ENCODE measurements around the gene ANGEL2. TPM values are rescaled to one million over a fixed set of nuclear protein-coding genes. Genes with fewer than 3 reads are reported as not detected.
A peak's percentile ranks its signal among the peaks of the same experiment; 100 is the strongest.
"Not testable (repeated sequence)": the region's sequence is repeated elsewhere in the genome, so short reads cannot be mapped to it uniquely, and the experiment has no call there.

Gene ANGEL2
- total RNA-seq, 2 experiments from 2014 or later: 39.6 to 41.5 TPM

DNA sequence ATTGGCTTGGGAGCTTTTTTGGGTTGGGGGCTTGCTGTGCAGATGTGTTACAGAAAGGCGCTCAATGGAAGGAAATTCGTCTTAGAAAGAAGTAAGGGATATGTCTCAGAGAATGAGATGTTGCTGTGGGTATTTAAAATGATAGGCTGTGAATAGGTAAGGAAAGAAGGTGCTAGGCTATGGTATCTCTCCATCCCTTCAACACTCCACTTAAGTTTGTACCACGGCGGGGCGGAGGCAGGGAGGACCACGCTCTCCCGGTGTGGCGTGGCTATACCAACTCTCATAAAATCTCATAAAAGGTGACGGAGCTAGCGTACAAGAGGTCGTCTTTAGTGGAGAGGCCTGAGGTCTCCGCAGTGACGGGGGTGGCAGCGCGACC, 35.1 kb upstream of the ANGEL2 start:
- no peak for DNase-seq
- peak; percentile 54 for ATAC-seq
- H3K27me3 Mint-ChIP-seq (ENCODE audit: low read depth): peaks cover 3% of the 10 kb centered on the region
- peak overlapping the region; percentile 98 for H3K4me3 Mint-ChIP-seq
- POLR2A ChIA-PET: interaction anchor here (0.7 to 1.3 kb wide), 3 partner anchors 12 to 56 kb away, joined by 3 to 4 read pairs (median 3); no protein-coding TSS in a partner anchor
- CTCF ChIA-PET: interaction anchor here (0.9 to 1.9 kb wide), 7 partner anchors 9 to 60 kb away, joined by 3 to 6 read pairs (median 3); no protein-coding TSS in a partner anchor
- H3K27ac Mint-ChIP-seq: peak overlapping the region; percentile 87
- peaks cover 22% of the 10 kb centered on the region for H3K36me3 Mint-ChIP-seq (ENCODE audit: low read depth)
- H3K9me3 Mint-ChIP-seq (ENCODE audit: insufficient read depth): peaks cover 8% of the 10 kb centered on the region
- peaks cover 26% of the 10 kb centered on the region for H3K4me1 Mint-ChIP-seq (ENCODE audit: low read depth)

DNA sequence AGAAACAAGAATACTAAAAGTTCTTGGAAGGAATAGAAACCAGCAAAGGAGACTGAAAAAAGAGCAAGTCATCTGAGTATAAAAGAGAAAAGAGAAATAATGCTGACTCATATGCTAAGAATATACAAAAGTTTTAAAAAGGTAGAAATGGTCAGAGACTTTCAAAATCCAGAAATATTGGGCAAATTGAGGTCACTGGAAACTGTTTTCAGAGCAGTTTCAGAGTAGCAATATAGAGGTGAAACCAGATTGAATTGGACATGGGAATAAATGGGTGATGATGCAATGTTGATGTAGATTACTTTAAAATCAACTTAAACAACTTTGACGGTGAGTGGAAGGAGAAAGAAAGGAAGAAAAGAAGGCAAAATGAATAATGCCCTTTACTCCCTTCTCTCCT, 33.6 kb upstream of the ANGEL2 start:
- Mint-ChIP-seq H3K27me3 (ENCODE audit: low read depth) (peaks cover 5% of the 10 kb centered on the region), H3K27ac (no peak overlapping the region), H3K36me3 (ENCODE audit: low read depth) (peaks cover 17% of the 10 kb centered on the region), H3K4me3 (no peak overlapping the region), H3K9me3 (ENCODE audit: insufficient read depth) (peaks cover 8% of the 10 kb centered on the region), H3K4me1 (ENCODE audit: low read depth) (peaks cover 26% of the 10 kb centered on the region)
- ATAC-seq (no peak), DNase-seq (no peak)
- ChIA-PET POLR2A (no interaction called here), CTCF (no interaction called here)

DNA sequence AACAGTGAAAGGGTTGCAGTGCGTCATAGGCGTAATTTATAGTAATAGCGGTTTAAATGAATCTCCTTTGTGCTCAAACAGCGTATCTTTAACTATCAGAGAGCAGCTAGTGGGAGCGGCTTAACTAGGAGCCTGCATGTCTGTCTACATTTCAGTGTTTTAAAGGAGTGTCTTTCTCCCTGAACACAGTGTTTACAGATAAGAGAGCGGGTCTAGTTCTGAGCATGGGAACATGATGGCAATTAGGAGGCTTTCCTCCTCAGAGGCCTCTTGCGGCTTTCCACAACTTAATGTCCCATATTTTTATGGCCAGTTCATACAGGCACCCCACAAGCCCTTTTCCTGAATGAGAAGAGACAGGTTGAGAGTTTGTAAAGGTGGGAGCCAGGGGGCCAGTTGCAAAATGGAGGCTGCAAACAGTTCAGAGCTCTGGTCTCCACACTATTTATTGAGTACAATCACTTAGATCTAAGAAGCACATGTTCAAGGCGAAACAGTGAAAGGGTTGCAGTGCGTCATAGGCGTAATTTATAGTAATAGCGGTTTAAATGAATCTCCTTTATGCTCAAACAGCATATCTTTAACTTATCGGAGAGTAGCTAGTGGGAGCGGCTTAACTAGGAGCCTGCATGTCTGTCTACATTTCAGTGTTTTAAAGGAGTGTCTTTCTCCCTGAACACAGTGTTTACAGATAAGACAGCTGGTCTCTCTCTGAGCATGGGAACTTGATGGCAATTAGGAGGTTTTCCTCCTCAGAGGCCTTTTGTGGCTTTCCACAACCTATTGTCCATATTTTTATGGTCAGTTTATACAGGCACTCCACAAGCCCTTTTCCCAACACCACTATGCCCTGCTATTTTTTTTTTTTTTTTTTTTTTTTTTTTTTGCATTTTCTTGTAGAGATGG, 29.9 kb upstream of the ANGEL2 start:
- ATAC-seq; H3K27ac Mint-ChIP-seq; DNase-seq; H3K4me3 Mint-ChIP-seq; CTCF ChIA-PET; POLR2A ChIA-PET; H3K36me3 Mint-ChIP-seq (ENCODE audit: low read depth); H3K9me3 Mint-ChIP-seq (ENCODE audit: insufficient read depth): not testable (repeated sequence)
- Mint-ChIP-seq H3K27me3 (ENCODE audit: low read depth) (peaks cover 12% of the 10 kb centered on the region), H3K4me1 (ENCODE audit: low read depth) (peaks cover 17% of the 10 kb centered on the region)

DNA sequence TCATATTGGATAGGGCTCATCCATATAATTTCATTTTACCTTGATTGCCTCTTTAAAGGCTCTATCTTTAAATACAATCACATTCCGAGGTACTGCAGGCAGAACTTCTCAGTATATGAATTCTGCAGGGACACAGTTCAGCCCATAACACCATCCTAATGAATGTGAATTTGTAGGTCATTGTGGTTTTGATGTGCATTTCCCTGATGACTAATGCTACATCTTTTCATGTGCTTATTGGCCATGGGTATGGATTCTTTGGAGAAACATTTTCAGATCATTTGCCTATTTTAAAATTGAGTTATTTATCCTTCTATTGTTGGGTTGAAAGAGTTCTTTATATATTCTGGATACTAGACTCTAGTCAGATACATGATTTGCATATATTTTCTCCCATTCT, 25.8 kb upstream of the ANGEL2 start:
- DNase-seq: no peak
- CTCF ChIA-PET: interaction anchor here (0.6 kb wide), 1 partner anchor 15 kb away, joined by 3 read pairs; no protein-coding TSS in a partner anchor

DNA sequence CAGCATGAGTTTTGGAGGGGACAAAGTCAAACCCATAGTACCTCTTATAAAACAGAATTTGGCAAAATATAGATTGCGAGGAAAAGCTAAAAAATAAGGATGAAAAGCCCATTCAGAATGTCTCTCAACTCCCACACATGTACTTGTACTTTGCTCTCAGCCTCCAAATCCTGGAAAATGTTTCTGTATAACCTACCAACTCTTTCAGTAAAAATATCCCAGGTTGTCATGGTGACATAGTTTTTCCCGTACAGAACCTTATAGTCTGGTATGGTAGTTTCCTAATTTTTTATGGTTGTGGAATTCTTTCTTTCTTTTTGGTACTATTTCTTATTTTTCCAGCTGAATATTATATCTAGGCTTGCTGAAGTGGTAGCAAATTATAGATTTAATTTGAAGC, 19.9 kb upstream of the ANGEL2 start:
- Mint-ChIP-seq H3K27ac (no peak overlapping the region), H3K4me1 (ENCODE audit: low read depth) (no peaks in the 10 kb centered on the region), H3K9me3 (ENCODE audit: insufficient read depth) (no peaks in the 10 kb centered on the region), H3K4me3 (no peak overlapping the region), H3K36me3 (ENCODE audit: low read depth) (no peaks in the 10 kb centered on the region), H3K27me3 (ENCODE audit: low read depth) (peaks cover 26% of the 10 kb centered on the region)
- ATAC-seq (no peak), DNase-seq (no peak)
- POLR2A ChIA-PET: no interaction called here
- CTCF ChIA-PET: no interaction called here

More for the DNA sequence above, 25.8 kb upstream of the ANGEL2 start:
- Mint-ChIP-seq H3K27ac (no peak overlapping the region), H3K4me3 (no peak overlapping the region), H3K9me3 (ENCODE audit: insufficient read depth) (no peaks in the 10 kb centered on the region), H3K36me3 (ENCODE audit: low read depth) (no peaks in the 10 kb centered on the region), H3K4me1 (ENCODE audit: low read depth) (peaks cover 10% of the 10 kb centered on the region), H3K27me3 (ENCODE audit: low read depth) (peaks cover 15% of the 10 kb centered on the region)
- POLR2A ChIA-PET: no interaction called here
- no peak for ATAC-seq

DNA sequence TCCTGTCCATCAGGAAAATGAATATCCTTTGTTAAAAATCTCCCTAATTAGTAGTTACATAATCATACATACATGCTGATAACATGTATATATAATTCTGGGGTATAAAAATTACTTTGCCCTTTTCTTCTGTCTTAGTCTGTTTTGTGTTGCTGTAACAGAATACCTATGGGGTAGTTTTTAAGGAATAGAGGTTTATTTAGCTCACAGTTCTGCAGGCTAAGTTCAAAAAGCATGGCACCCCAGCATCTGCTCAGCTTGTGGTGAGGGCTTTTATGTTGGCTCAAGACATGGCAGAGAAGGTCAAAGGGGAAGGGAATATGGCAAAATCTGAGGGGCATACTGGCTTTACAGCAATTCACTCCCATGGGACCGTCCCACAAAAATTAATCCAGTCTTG, 19.0 kb upstream of the ANGEL2 start:
- ChIA-PET CTCF (no interaction called here), POLR2A (no interaction called here)
- H3K36me3 Mint-ChIP-seq (ENCODE audit: low read depth): no peaks in the 10 kb centered on the region
- ATAC-seq (no peak), DNase-seq (no peak)
- H3K4me3 Mint-ChIP-seq: no peak overlapping the region
- H3K27ac Mint-ChIP-seq: no peak overlapping the region
- H3K4me1 Mint-ChIP-seq (ENCODE audit: low read depth): no peaks in the 10 kb centered on the region
- no peaks in the 10 kb centered on the region for H3K9me3 Mint-ChIP-seq (ENCODE audit: insufficient read depth)
- peaks cover 30% of the 10 kb centered on the region for H3K27me3 Mint-ChIP-seq (ENCODE audit: low read depth)

DNA sequence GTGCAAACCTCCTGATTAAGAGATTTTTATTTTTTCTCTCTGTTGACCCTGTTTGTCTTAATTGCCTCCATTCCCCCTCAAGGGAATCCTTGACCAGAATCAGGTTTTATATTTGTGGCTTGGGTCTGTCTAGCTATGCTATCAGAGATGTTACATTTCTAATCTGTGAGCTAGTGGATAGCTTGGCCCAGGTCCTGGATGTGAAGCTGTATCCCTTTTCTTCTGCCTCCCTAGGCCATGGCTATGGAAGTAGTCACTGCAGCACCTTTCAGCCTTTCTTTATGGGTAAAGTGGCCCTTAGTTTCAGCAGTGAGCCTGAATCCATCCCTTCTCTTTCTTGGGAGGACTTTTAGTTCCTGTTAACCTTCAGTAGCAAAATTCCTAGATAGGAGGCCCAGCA, 17.0 kb upstream of the ANGEL2 start:
- ChIA-PET CTCF (interaction anchor here (0.8 kb wide), 1 partner anchor 23 kb away, joined by 4 read pairs; no protein-coding TSS in a partner anchor), POLR2A (interaction anchor here (0.6 kb wide), 1 partner anchor 21 kb away, joined by 3 read pairs; no protein-coding TSS in a partner anchor)
- no peaks in the 10 kb centered on the region for H3K36me3 Mint-ChIP-seq (ENCODE audit: low read depth)
- no peak for ATAC-seq
- H3K27ac Mint-ChIP-seq: no peak overlapping the region
- peaks cover 44% of the 10 kb centered on the region for H3K27me3 Mint-ChIP-seq (ENCODE audit: low read depth)
- DNase-seq: no peak
- H3K4me3 Mint-ChIP-seq: no peak overlapping the region
- H3K4me1 Mint-ChIP-seq (ENCODE audit: low read depth): no peaks in the 10 kb centered on the region
- no peaks in the 10 kb centered on the region for H3K9me3 Mint-ChIP-seq (ENCODE audit: insufficient read depth)

DNA sequence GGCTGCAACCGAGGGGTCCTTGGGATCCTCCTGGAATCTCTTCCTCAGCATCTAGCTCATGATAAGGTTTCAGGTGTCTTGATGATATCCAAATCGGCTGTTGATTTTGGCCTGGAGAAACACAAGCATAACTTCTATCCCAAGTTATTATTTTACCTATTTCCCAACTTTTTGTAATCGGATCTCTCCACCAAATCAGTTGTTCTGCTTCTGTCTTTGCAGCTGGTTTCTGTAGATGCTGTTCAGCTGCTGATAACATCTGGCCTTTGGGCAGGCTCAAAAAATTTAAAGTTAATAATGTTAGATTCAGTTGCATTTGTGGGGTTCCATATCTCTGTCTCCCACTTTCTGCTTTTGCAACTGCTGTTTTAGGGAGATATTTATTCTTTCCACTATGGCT, 11.4 kb upstream of the ANGEL2 start:
- H3K4me1 Mint-ChIP-seq (ENCODE audit: low read depth); DNase-seq; ATAC-seq; H3K9me3 Mint-ChIP-seq (ENCODE audit: insufficient read depth); H3K4me3 Mint-ChIP-seq; CTCF ChIA-PET; H3K36me3 Mint-ChIP-seq (ENCODE audit: low read depth); POLR2A ChIA-PET; H3K27ac Mint-ChIP-seq: not testable (repeated sequence)
- peaks cover 57% of the 10 kb centered on the region for H3K27me3 Mint-ChIP-seq (ENCODE audit: low read depth)

DNA sequence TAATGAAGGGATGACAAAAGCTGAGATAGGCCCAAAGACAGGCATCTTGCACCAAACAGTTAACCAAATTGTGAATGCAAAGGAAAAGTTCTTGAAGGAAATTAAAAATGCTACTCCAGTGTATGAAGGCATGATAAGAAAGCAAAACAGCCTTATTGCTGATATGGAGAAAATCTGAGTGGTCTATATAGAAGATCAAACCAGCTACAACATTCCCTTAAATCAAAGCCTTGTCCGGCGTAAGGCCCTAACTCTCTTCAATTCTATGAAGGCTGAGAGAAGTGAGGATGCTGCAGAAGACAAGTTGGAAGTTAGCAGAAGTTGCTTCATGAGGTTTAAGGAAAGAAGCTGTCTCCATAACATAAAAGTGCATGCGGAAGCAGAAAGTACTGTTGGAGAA, 4.3 kb upstream of the ANGEL2 start:
- no peak overlapping the region for H3K27ac Mint-ChIP-seq
- ChIA-PET POLR2A (no interaction called here), CTCF (interaction anchor here (1.7 to 2.1 kb wide), 2 partner anchors 31 to 205 kb away, joined by 3 to 6 read pairs; partner anchors contain the start of gene RPS6KC1)

DNA sequence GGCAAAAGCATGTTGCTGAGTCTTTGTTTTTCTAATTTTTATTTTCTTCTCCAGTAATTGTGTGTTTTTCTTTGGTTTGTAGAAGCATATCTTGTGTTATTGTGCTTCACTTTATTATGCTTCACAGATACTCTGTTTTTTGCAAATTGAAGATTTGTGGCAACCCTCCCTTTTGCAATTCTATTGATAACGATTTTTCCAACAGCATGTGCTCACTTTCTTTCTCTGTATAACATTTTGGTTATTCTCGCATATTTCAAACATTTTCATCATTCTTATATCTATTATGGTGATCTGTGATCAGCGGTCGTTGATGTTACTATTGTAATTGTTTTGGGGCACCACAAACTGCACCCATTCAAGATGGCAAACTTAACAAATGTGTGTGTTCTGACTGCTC, 3.8 kb upstream of the ANGEL2 start:
- no peak for ATAC-seq
- Mint-ChIP-seq H3K4me1 (ENCODE audit: low read depth) (peaks cover 8% of the 10 kb centered on the region), H3K36me3 (ENCODE audit: low read depth) (peaks cover 2% of the 10 kb centered on the region), H3K4me3 (no peak overlapping the region), H3K27ac (no peak overlapping the region), H3K27me3 (ENCODE audit: low read depth) (peaks cover 16% of the 10 kb centered on the region), H3K9me3 (ENCODE audit: insufficient read depth) (no peaks in the 10 kb centered on the region)
- ChIA-PET CTCF (interaction anchor here (2.1 kb wide), 1 partner anchor 32 kb away, joined by 6 read pairs; the partner anchor contains the start of gene RPS6KC1), POLR2A (no interaction called here)
- no peak for DNase-seq

More for the DNA sequence above, 4.3 kb upstream of the ANGEL2 start:
- Mint-ChIP-seq H3K9me3 (ENCODE audit: insufficient read depth) (no peaks in the 10 kb centered on the region), H3K36me3 (ENCODE audit: low read depth) (peaks cover 2% of the 10 kb centered on the region), H3K4me1 (ENCODE audit: low read depth) (peaks cover 5% of the 10 kb centered on the region), H3K4me3 (no peak overlapping the region), H3K27me3 (ENCODE audit: low read depth) (peaks cover 16% of the 10 kb centered on the region)
- ATAC-seq (no peak), DNase-seq (no peak)

DNA sequence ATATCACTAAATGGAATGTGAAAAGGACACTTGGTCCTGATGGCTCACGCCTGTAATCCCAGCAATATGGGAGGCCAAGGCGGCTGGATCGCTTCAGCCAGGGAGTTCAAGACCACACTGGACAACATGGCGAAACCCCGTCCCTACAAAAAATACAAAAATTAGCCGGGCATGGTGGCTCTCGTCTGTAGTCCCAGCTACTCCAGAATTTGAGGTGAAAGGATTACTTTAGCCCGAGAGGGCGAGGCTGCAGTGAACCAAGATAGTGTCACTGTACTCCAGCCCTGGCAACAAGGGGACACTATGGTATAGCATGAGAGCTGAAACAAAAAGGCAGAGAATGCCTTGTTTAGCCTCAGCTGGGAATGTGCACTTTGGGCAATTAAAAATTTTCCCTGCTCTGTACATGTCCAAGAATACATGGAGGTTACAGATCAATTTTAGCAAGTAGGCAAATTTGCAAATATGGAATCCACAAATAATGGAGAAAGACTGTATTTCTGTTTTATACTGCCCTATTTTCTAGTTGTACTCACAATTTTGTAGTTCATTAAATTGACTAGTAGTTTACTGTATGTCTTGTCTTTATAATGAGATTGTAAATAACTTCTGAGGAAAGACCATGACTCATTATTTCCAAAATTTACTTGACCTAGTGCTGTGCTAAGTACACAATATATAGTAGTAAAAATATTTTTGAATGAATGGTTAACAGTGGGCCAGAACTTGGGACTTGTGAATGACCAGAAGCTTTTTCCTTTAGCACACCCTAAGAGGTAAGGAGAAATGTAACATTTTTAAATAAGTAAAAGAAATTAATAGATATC, 2.0 kb upstream of the ANGEL2 start:
- H3K4me1 Mint-ChIP-seq (ENCODE audit: low read depth): peaks cover 23% of the 10 kb centered on the region
- ChIA-PET POLR2A (no interaction called here), CTCF (no interaction called here)
- H3K27me3 Mint-ChIP-seq (ENCODE audit: low read depth): peaks cover 6% of the 10 kb centered on the region
- peaks cover 12% of the 10 kb centered on the region for H3K36me3 Mint-ChIP-seq (ENCODE audit: low read depth)
- H3K9me3 Mint-ChIP-seq (ENCODE audit: insufficient read depth): no peaks in the 10 kb centered on the region
- H3K27ac Mint-ChIP-seq: no peak overlapping the region
- ATAC-seq: no peak
- no peak for DNase-seq
- H3K4me3 Mint-ChIP-seq: no peak overlapping the region
